ENCODE measurements around the gene CRYGC.
"Not testable (repeated sequence)": the region's sequence is repeated elsewhere in the genome, so short reads cannot be mapped to it uniquely, and the experiment has no call there.

Gene CRYGC

GRCh38 chr2:208136716-208137094 lies 7.1 kb upstream of the CRYGC start:
- no peak for DNase-seq (ENCODE audit: low read depth)

DNA sequence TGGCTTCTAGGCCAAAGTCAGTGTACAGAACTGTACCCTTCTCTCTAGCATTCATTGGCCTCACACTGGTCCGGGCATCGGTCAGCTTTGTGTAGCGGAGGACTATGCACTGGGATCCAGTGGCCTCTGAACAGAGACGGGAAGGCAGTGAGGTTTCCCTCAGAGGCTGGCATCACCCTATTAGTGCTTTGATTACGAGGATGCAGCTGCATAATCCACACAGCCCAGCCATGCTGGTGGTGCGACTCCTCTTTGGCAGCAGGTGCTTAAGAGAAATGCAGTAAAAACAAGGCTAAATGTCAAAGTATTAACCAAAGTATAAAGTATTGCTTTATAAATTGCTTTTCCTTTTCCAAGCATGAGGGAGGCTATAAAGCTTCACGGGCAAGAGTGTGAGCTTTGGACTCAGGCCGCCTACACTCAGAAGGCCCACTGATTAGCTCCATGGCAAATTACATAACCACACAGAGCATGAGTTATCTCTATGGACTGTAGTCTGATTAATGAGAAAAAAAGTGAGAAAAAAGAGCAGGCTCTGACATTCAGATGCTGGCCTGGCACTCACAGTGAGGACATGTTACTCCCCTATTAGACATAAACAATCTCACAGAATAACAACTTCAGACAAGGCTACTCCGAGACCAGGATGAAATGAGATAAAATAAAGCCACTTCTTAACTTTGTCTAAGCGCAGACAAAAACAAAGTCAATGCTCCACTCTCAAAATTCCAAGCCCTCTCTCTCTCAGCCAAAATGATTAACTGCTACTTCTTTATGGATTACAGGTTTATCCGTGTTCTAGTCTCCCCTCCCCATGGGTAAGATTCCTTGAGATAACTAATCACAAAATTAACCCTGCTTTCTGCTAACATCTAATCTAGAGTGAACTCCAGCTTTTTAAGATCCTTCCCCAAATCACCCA lies 6.4 kb upstream of the CRYGC start:
- DNase-seq (ENCODE audit: low read depth) = peak; percentile 37

DNA sequence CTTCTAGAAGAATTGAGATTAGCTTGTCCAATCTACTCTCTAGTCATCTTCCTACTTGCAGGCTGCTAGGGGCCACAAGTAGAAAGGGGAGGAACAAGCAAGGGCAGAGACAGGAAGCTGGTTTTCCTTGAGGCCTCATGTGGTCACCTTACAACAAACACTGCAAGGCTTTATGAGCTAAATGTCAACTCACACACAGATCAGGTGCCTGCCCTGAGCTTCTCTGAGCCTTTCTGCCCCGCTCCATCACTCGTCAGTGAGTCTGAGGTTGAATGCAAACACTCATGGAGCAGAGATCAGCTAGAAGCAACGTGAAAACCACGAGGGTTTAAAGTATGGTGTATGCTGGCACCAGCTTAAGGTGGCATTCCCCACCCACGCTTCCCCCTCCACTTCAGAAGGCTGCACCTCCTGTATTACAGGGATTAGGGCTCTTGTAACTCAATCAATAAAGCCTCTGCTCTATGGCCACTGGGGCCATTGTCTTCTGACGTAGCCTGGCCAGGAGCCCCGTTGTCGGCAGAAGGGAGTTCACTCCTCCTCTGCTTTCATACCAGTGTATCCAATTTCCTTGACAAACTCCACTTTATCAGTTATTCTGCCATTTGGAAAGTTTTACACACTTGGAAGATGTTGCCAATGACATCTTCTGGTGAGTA lies 5.4 kb upstream of the CRYGC start:
- no peak for DNase-seq (ENCODE audit: low read depth)

GRCh38 chr2:208130712-208131110 lies 1.1 kb upstream of the CRYGC start:
- no peak for DNase-seq (ENCODE audit: low read depth)

- DNase-seq (ENCODE audit: low read depth) = no peak
These were observed 1.5 kb downstream of the CRYGC start for GRCh38 chr2:208128136-208128535.

DNA sequence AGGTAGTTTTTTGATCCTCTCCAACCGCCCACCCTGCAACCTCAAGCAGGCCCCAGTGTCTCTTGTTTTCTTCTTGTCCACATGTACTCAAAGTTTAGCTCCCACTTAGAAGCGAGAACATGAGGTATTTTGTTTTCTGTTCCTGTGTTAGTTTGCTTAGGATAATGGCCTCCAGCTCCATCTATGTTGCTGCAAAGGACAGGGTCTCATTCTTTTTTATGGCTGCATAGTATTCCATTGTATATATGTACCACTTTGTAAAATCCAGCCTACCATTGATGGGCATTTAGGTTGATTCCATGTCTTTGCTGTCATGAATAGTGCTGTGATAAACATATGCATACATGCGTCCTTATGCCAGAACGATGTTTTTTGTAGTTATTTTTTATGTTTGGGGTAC lies 2.5 kb downstream of the CRYGC start:
- DNase-seq (ENCODE audit: low read depth) = no peak

GRCh38 chr2:208125251-208125650 lies 4.4 kb downstream of the CRYGC start:
- DNase-seq (ENCODE audit: low read depth) = no peak

DNA sequence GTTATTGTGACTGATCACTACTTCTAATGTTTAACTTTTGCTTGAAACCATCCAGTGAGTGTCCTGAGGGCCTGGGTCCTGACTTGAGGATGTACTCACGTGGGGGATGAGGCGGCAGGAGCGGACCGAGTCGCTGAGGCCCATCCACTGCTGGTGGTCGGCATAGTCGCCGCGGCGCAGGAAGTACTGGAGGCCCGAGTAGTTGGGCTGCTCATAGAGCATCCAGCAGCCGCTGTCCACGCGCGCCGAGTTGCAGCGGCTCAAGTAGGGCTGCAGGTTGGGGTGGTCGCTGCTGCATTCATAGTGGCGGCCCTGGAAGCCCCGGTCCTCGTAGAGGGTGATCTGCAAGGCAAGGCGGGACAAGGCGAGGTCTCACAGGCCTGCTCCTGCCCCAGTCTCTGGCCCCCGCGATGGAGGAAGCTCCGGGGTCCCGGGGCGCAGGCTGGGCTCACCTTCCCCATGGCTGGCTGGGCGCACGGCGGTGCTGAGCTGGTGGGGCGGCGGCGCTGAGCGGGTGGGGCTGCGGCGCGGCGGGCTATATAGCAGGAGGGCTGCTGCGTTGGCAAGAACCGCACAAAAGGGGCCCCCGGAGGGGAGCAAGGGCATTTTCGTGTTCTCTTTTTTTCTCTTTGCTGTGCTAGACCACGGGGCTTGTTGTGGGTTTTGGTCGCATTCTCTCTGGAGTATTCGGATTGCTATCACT lies 5.5 kb downstream of the CRYGC start, which contains the start of gene CRYGD:
Gene CRYGD, minus strand, starts transcription at position 512 of the 703 bp plus-strand sequence. Its CDS starts 51 bp downstream, at position 461.
- not testable (repeated sequence) for DNase-seq (ENCODE audit: low read depth)

GRCh38 chr2:208122248-208122647 lies 7.4 kb downstream of the CRYGC start:
- no peak for DNase-seq (ENCODE audit: low read depth)

DNA sequence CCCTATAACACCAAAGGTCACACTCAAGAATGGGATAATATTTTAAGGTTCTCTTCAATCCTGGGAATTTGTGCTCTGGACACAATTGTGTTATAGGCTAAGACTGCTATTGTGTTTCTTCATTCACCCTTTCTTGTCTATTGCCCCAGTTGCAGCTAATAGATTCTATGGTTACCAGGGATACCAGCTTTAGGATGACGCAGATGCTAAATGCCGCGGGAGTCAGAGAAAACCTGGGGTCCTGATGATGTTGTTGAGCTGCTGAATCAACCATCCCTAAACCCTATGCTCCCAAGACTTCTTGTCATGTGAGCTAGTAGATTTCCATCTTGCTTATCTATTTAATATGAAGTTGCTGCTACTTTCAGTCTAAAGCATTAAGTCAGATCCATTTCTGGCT lies 10.7 kb downstream of the CRYGC start:
- no peak for DNase-seq (ENCODE audit: low read depth)

DNA sequence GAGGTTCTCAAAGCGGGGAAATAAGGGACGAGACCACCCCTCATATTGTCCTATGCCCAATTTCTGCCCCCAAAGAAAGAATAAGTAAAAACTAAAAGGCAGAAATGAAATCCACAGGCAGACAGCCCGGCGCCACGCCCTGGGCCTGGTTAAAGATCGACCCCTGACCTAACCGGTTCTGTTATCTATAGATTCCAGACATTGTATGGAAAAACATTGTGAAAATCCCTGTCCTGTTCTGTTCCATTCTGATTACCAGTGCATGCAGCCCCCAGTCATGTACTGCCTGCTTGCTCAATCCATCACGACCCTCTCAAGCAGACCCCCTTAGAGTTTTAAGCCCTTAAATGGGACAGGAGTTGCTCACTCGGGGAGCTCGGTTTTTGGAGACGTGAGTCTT lies 12.2 kb downstream of the CRYGC start:
- DNase-seq (ENCODE audit: low read depth) = not testable (repeated sequence)

DNA sequence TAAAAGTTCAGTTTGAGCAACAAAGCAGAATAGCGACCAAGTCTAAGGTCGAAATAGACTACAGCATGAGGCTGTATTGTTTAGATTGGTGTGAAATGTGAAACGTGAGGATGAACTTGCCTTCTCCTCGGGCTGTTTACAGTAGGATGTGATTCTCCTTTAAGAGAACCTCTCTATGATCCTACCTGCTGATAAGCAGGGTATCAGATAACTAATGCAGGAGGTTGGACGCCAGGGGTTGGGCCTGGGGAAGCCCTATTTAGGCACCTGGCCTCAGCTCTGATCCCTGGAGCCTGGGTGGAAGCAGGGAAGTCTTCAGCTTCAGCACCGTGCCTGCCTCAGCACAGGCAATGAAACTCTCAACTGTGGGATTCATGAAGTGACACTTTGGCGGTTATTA lies 16.7 kb downstream of the CRYGC start:
- DNase-seq (ENCODE audit: low read depth) = no peak

DNA sequence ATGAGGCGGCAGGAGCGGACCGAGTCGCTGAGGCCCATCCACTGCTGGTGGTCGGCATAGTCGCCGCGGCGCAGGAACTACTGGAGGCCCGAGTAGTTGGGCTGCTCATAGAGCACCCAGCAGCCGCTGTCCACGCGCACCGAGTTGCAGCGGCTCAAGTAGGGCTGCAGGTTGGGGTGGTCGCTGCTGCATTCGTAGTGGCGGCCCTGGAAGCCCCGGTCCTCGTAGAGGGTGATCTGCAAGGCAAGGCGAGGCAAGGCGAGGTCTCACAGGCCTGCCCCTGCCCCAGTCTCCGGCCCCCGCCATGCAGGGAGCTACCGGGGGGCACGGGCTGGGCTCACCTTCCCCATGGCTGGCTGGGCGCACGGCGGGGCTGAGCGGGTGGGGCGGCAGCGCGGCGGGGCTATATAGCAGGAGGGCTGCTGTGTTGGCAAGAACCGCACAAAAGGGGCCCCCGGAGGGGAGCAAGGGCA lies 17.3 kb downstream of the CRYGC start:
- DNase-seq (ENCODE audit: low read depth) = not testable (repeated sequence)

DNA sequence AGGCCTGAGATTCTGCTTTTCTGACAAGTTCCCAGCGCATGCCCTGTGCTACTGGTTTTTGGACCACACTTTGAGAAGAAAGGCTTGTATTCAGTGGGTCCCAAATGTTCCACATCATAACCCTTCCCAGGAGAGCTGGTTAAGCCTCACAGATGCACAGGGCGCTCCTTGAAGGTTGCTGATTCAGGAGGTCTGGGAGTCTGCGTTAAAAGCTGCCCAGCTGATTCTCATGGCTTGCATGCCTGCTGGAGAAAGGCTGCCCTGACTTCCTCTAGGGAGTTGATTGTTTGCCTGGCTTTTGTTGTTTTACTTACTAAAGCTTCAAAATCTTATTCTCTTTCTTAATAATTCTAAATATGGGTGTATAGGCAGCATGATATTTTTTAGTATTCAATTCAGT lies 26.0 kb downstream of the CRYGC start:
- no peak for DNase-seq (ENCODE audit: low read depth)

GRCh38 chr2:208101716-208102631 lies 27.7 kb downstream of the CRYGC start:
- DNase-seq (ENCODE audit: low read depth) = peak; percentile 36

DNA sequence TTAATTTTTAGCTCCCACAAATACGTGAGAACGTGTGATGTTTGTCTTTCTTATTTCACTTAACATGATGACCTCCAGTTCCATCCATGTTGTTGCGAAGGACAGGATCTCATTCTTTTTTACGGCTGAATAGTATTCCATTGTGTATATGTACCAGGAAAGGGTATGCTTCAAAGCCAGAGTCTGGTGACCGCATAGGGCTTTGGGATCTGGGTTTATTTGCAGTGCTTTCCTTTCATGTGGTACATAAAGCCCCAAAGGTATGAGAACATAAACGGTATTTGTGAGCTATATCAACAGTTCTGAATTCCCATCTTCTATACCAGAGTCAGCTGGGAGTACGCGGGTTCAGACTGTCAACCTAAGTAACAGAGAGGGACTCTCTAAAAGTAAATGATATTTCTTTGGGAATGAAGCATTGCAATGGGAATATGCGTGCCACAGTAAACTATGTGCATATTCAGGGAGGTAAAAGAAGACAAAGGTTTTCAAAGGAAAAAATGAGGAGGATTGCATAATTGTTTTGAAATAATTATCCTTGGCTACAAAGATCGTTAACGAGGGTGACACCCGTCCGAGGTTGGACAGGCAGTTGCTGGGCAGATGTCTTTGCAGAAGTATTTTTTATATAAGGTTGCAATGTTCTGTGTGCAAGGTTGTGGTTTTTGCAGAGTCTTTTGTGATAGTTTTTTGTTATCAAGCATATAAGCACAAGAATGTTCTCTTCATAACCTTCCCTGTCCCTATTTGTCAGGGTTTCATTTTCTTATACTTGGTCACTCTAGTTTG lies 29.8 kb downstream of the CRYGC start:
- no peak for DNase-seq (ENCODE audit: low read depth)

DNA sequence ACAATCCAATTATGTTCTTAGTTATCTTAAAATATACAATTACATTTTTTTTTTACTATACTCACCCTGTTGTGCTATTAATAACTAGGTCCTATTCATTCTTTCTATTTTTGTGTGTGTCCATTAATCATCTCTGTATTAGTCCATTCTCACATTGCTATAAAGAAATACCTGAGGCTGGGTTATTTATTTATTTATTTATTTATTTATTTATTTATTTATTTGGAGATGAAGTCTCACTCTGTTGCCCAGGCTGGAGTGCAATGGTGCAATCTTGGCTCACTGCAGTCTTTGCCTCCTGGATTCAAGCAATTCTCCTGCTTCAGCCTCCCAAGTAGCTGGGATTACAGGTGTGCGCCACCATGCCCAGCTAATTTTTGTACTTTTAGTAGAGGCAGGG lies 30.9 kb downstream of the CRYGC start:
- DNase-seq (ENCODE audit: low read depth) = not testable (repeated sequence)

DNA sequence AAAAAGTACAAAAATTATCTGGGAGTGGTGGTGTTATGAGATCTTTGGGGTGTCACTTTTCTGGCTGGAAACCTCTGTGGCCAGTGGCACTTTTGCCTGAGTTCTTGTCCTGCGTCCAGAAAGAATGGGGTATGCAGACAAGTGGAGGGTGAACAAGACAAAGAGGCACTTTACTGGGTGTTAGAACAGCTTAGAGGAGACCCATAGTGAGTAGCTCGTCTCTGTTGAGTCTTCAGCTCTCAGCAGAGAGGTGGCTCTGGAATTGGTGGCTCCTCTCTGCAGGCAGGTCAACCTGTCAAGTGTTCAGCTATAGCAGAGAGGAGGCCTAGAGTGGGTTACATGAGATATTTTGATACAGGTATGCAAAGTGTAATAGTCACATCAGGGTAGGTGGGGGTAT lies 31.4 kb downstream of the CRYGC start:
- no peak for DNase-seq (ENCODE audit: low read depth)

GRCh38 chr2:208097801-208098200 lies 31.8 kb downstream of the CRYGC start:
- DNase-seq (ENCODE audit: low read depth) = no peak

- DNase-seq (ENCODE audit: low read depth) = no peak
These were observed 32.3 kb downstream of the CRYGC start for GRCh38 chr2:208097313-208097712.

DNA sequence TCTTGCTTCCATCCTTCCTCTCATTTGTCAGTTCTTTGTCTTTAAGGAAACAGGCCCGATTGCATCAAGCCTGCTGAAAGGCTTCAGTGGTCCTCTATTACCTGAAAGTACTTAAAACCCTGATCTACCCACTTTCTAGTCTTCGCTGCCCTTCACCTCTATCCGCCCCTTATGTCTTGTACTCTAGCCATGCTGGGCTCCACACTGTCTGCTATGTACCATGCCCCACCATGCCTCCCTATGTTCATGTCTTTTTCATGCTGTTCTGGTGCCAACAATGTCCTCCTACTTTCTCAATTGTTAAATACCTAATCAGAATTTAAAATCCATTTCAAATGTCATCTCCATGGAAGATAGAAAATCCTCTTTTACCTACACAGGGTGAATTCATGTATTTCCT lies 33.5 kb downstream of the CRYGC start:
- no peak for DNase-seq (ENCODE audit: low read depth)

Data from amniotic epithelial cell (primary cell).